ENCODE measurements around the gene SPECC1L. TPM values are rescaled to one million over a fixed set of nuclear protein-coding genes. Genes with fewer than 3 reads are reported as not detected.

SPECC1L gene
- total and polyA plus RNA-seq, 2 of the 8 experiments (the other 6 are each of a cell fraction or from before 2014, with no cell fraction given), result 15.7 to 61.6 TPM

DNA sequence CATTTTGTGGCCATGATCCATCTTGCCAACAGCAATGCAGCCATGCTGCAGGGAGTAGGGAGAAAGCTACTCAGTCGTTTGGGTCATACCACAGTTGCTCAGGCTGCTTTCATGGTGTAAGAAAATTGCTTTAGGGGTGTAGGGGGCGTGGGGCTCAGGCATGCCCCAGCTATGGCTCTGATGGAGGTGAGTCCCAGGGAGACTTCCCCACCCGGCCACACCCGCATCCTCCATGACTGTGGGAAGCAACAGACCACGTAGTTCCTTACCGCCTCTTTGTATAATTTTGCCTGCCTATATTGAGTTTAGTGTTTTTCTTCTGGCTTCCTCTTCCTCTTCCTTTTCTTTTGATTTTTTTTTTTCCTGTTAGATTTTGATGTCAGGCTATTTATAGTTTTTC, 58.8 kb downstream of the SPECC1L start:
- H2BK120ac ChIP-seq (replicated peaks; ENCODE audit: low read depth, low read length), result no peak overlapping the region
- POLR2A ChIA-PET (ENCODE audit: partially characterized antibody), result no interaction called here
- no peak overlapping the region for H4K8ac ChIP-seq (ENCODE audit: extremely low read depth, insufficient read depth, low read length)
- no peaks in the 10 kb centered on the region for H3K79me2 ChIP-seq (ENCODE audit: control insufficient read depth in 1 of 2, insufficient read depth in 2 of 2, low read length in 2 of 2)
- WGBS, 2 experiments (ENCODE audit: extremely low coverage in 1 of 2, insufficient coverage in 1 of 2, insufficient read length in 1 of 2, insufficient replicate concordance in 2 of 2, low coverage in 1 of 2, low lambda C conversion rate in 2 of 2, missing lambda C conversion rate in 1 of 2), result 90% methylated on average over 6 of the region's 6 CpGs; no CpG with 5 or more reads in 1 of the 2 experiments
- peaks cover 4% of the 10 kb centered on the region; the same call in 1 of the 2 replicates for H3K79me1 ChIP-seq (ENCODE audit: low read depth, low read length)
- no peak overlapping the region for H3K4ac ChIP-seq (replicated peaks; ENCODE audit: insufficient read length, low read depth, low read length)
- H3K27me3 ChIP-seq (replicated peaks in 1 of 4; ENCODE audit: control insufficient read depth in 3 of 4, extremely low read depth in 1 of 4, insufficient read depth in 3 of 4, low read length in 3 of 4), result no peaks in the 10 kb centered on the region
- FAIRE-seq (no peak), DNase-seq (ENCODE audit: low read depth in 1 of 2, low spot score in 2 of 2) (no peak)
- H3K23me2 ChIP-seq (ENCODE audit: low read depth, low read length), result no peaks in the 10 kb centered on the region
- H3K56ac ChIP-seq (replicated peaks; ENCODE audit: insufficient read length, low read depth, low read length), result no peak overlapping the region
- no peaks in the 10 kb centered on the region for H3K4me1 ChIP-seq (replicated peaks in 1 of 4; ENCODE audit: control insufficient read depth in 3 of 4, insufficient read depth in 4 of 4, low read length in 3 of 4)
- no peak overlapping the region for H3K9ac ChIP-seq (replicated peaks in 1 of 4; ENCODE audit: extremely low read depth in 1 of 4, low read depth in 3 of 4, low read length in 3 of 4)
- no peak overlapping the region for H3K27ac ChIP-seq (ENCODE audit: low read depth, low read length)
- H4K91ac ChIP-seq (replicated peaks; ENCODE audit: insufficient read length, low read length), result no peak overlapping the region
- no peaks in the 10 kb centered on the region for H3K9me3 ChIP-seq (ENCODE audit: insufficient read depth in 2 of 2, low read depth in 1 of 2, low read length in 1 of 2)
- H3K23ac ChIP-seq (ENCODE audit: insufficient read length), result no peak overlapping the region
- H4K20me1 ChIP-seq (replicated peaks in 1 of 2; ENCODE audit: control insufficient read depth in 1 of 2, insufficient read depth in 2 of 2, low read length in 2 of 2), result peaks cover 0 to 1% of the 10 kb centered on the region in 2 experiments
- TF ChIP-seq ASH2L (IDR thresholded peaks at IDR 0.05; ENCODE audit: low read length) (no peak), GABPA (IDR thresholded peaks at IDR 0.05; ENCODE audit: borderline replicate concordance, insufficient read depth, low read length) (no peak), RNF2 (IDR thresholded peaks at IDR 0.05; ENCODE audit: borderline replicate concordance, low read depth, low read length, missing control alignments, poor library complexity, severe bottlenecking) (no peak), YY1 (IDR thresholded peaks at IDR 0.05; ENCODE audit: low read depth, low read length) (no peak), SUZ12 (IDR thresholded peaks at IDR 0.05; ENCODE audit: low read length) (no peak), RBBP5 (IDR thresholded peaks at IDR 0.05; ENCODE audit: borderline replicate concordance, low read depth, low read length) (no peak)
- no peak overlapping the region for H2BK20ac ChIP-seq (ENCODE audit: low read length)
- H2BK15ac ChIP-seq (ENCODE audit: low read length), result no peak overlapping the region
- no peak overlapping the region for H3K18ac ChIP-seq (ENCODE audit: extremely low read depth, low read length)
- H3K4me3 ChIP-seq (ENCODE audit: extremely low read depth in 1 of 4, insufficient read depth in 2 of 4, low read depth in 3 of 4, low read length in 4 of 4), result no peak overlapping the region
- H2AK5ac ChIP-seq (ENCODE audit: low read depth, low read length), result no peak overlapping the region
- H3K14ac ChIP-seq (ENCODE audit: insufficient read length), result no peak overlapping the region
- H3K36me3 ChIP-seq (ENCODE audit: control insufficient read depth in 2 of 4, insufficient read depth in 4 of 4, low read length in 3 of 4), result peaks cover 2 to 59% (median 22%) of the 10 kb centered on the region in 4 experiments; a peak in 6 of 8 replicates
- H4K5ac ChIP-seq (ENCODE audit: insufficient read length, low read depth, low read length), result no peak overlapping the region
- no peak overlapping the region for H2BK5ac ChIP-seq (ENCODE audit: low read depth, low read length)
- no peak overlapping the region for H3K4me2 ChIP-seq (ENCODE audit: insufficient read depth in 1 of 2, low read depth in 2 of 2, low read length in 2 of 2)
- no peak overlapping the region for H2AFZ ChIP-seq (ENCODE audit: low read length)
- no peak overlapping the region for H2BK12ac ChIP-seq (ENCODE audit: low read depth, low read length)
- CTCF ChIA-PET (ENCODE audit: partially characterized antibody), result interaction anchor here (0.6 to 0.7 kb wide), 2 partner anchors 77 to 175 kb away, joined by 3 read pairs; no protein-coding TSS in a partner anchor
